HG03159 (cell line): ENCODE measurements around the gene IRF5.
A peak's percentile ranks its signal among the peaks of the same experiment; 100 is the strongest.
"Not testable (repeated sequence)": the region's sequence is repeated elsewhere in the genome, so short reads cannot be mapped to it uniquely, and the experiment has no call there.

Source experiments
- ATAC-seq: cut with Tn5 transposase; IDR thresholded peaks from one replicate; pipeline ENCODE4 v1.9.1; 2021; ENCODE audit warnings: mild to moderate bottlenecking, moderate library complexity; ENCODE audit not compliant: unreplicated experiment

IRF5 gene

DNA sequence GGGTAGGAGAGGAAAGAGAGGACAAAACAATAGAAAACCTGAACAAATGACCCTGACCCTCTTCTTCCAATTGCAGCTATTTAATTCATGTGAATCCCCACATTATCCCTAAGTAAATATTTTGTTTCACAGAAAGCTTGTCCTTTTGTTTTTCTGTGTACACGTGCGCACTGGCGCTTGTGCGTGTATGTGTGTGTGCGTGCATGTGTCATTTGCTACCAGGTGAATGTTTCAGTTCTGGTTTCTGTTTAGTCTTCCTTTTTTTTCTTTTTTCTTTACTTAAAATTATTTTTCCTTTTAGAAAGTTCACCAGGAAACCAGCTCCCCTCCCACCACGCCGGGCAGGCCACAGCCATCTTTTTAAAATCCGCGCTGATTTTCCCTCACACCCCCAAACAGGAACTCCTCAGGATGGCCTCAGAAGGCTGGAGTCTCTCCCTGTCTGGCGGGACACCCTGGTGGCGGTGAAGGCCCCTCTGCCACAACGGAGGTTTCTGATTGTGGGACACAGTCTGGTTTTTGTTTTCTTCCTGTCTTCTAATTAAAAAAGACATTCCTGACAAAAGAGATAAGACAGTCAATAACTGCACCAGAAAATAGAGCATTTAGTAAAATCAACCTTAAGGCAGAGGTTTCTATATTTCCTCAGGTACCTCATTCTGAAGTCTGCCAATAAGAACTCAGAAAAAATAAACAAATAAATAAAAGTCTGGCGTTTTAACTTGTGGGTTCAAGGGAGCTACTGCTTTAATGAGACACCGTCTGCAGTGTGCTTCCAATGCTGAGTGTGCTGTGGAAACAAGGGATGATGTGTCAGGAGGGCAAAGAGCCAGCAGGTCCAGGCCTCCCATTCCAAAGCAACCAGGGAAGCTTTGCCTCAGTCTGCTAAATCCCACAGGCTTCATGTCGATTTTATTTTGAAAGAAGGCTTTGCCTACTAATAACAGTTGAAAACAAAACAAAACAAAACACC is 17.4 kb downstream of the IRF5 start:
- peak; percentile 59 for ATAC-seq

- no peak for ATAC-seq
These were observed 18.3 kb downstream of the IRF5 start for GRCh38 chr7:128955981-128956380.

DNA sequence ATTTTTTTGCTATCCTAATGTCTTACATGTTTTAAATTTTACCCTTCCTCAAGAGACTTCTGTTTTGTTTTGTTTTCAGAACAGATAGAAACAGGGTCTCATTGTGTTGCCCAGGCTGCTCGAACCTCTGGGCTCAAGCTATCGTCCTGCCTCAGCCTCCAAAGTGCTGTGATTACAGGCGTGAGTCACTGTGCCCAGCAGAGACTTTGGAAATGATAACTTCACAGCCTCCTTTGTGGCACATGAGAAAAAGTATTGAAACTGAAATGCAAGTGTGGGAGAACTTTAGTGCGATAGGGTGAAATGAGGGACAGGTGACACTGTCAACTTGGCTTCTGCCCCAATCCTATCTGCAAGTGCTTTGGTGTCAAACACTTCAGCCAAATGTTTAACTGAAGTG is 21.6 kb downstream of the IRF5 start:
- no peak for ATAC-seq

- no peak for ATAC-seq
These were observed 23.4 kb downstream of the IRF5 start for GRCh38 chr7:128961030-128961659.

DNA sequence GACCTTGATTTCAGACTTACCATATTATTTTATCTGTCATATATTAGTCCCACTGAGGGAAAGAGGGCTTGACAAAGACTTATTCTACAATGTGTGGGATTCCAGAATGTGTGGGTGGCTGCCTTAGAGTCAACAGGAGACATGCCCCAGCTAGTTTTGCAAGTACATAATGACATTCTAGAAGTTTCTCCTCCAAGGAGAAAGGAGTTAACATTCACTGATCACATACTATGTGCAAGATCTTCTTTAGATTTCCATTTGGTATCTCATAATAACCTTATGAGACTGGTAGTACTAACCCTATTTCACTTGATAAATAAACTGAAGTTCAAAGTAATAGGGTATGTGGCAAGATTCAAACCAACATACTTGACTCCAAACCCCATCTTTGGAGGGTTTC is 25.2 kb downstream of the IRF5 start:
- ATAC-seq, result no peak

DNA sequence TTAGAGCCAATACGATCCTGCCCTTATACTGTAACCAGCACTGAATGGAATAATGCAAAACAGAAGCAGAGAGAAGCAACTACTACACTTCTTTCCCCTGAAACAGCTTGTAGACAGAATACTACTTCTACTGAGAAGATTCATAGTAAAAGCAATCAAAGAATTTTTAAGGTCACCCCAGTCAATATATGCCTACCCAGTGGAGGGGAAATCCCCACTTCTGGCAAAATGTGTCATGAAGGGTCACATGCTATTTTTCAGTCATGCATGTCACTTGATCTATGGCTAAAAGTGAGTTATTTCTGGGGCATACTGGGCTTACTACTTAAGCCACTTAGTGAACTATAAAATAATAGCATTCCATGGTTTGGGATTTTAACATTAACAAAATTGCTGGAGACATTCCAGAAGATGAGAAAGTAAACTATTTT is 25.6 kb downstream of the IRF5 start:
- ATAC-seq, result peak; percentile 85

DNA sequence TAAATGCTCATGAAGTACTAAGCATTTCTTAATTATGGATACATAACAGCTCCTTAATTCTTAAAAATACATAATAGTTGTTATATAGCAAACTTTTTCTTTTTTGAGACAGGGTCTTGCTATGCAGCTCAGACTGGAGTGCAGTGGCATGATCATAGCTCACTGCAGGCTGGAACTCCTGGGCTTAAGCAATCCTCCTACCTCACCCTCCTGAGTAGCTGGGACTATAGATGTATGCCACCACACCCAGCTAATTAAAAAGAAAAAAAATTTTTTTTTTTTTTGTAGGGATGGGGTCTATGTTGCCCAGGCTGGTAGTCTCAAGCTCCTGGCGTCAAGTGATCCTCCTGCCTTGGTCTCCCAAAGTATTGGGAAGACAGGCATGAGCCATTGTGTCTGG is 30.9 kb downstream of the IRF5 start:
- ATAC-seq, result no peak

DNA sequence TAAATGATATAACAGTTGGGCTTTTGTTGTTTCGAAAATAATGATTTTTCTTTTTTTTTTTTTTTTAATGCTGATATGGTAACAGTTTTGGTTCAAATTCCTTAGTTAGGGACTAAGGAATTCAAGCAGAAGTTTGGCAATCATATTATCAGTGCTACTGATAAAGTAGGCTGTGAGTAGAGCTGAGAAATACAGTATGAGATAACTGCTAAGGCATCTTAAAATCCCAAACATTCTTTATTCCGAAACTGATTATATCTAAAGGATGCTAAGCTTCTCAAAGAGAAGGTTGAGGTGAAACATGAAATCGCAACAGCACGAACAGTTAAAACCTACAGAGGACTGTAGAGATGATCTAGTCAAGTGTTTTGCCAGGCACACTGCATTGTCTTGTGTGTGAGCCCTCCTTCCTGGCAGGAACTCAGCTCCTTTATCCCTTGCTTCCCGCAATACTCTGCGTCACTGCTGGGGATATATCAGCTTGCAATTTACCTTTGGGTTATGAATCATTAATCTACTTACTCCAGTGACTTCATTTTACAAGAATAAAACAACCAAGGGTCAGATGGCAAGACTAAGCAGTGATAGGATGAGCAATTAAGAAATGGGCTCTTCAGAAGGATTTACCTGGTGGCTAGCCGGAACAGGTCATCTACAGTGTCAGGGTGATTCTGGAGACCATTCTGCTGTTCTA is 36.7 kb downstream of the IRF5 start:
- no peak for ATAC-seq

DNA sequence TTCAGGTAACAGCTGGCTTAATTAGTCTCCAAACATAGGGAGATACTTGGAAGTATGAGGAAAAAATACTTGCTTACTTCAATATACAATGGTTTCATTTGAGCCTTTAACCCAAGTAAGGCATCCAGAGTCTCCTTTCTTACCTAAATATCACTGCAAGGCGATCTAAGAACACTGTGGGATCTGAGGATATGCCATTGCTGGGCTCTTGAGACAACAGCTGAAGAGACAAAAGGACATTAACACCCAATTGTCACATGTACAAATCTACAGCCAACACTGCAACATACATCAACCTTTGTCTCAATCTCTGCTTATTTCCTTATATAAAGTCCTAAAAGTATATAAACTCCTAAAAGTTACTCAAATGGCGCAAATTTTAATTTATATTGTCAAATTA is 44.4 kb downstream of the IRF5 start:
- ATAC-seq, result no peak

GRCh38 chr7:128985660-128986059 is 47.9 kb downstream of the IRF5 start:
- no peak for ATAC-seq

GRCh38 chr7:128986609-128987008 is 48.9 kb downstream of the IRF5 start:
- no peak for ATAC-seq

- ATAC-seq, result no peak
These were observed 50.6 kb downstream of the IRF5 start for GRCh38 chr7:128988372-128988771.

DNA sequence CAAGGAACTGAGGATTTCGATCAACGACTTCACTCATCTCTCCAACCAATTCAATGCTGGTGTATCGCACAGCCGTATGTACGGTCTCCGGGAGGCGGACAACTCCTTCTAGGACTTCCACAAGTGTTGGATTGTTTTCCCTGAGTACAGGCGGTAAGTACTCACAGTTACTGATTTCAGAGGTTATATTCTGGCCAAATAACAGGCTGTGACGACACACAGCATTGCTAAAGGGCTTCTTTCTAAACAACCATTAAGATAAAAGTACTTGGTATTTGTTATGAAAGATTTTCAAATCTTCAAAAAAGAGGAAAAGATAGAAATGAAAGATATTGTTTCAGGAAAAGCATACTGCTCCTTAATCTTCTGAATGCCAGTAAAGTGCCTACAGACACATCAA is 52.2 kb downstream of the IRF5 start:
- no peak for ATAC-seq

DNA sequence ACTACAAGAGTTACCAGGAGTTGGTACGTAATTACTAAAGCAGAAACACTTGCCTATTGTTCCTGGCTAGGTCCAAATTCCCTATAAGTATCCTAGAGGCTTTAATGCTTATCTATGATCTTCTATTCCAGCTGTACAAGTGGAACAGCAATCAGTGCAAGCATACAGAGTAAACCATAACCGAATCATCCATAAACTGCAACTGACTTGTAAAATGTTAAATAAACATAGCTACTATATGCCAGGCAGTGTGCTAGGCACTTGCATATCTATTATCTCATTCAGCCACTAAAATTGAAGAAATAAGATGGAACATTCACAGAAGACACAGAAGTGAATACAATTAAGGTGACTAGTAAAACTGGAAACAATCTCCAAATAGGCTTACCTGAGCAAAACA is 55.7 kb downstream of the IRF5 start:
- no peak for ATAC-seq

DNA sequence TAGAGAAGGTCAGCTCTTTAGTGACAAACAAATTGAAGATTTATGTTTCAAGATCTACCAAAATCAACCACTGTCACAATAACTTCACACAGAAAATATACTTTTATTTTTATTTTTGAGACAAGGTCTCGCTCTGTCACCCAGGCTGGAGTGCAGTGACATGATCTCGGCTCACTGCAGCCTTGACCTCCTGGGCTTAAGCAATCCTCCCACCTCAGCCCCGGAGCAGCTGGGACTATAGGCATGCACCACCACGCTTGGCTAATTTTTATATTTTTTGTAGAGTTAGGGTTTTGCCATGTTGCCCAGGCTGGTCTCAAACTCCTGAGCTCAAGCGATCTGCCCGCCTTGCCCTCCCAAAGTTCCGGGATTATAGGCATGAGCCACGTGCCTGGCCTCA is 56.8 kb downstream of the IRF5 start:
- not testable (repeated sequence) for ATAC-seq

DNA sequence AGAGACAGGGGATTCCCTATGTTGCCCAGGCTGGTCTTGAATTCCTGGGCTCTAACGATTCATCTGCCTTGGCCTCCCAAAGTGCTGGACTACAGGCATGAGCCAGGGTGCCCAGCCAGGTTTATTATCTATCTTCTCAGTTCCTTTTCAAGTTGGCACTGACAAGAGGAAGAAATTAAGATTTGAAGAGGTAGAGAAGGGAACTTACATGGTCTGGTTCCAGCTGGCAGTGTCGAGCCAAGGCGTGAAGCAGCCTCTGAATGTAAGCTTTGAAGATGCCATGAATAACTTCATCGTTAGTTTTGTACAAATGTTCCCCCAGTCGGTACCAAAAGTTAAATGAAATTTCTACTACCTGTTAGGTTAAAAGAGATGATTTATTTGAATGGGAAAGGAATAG is 59.5 kb downstream of the IRF5 start:
- ATAC-seq, result no peak
